ENCODE measurements around the gene CSPG4. TPM values are rescaled to one million over a fixed set of nuclear protein-coding genes. Genes with fewer than 3 reads are reported as not detected.

Gene CSPG4
- total and polyA plus RNA-seq, 2 donors (not counting 3 experiments of a cell fraction or from before 2014, with no cell fraction given), result not detected

DNA sequence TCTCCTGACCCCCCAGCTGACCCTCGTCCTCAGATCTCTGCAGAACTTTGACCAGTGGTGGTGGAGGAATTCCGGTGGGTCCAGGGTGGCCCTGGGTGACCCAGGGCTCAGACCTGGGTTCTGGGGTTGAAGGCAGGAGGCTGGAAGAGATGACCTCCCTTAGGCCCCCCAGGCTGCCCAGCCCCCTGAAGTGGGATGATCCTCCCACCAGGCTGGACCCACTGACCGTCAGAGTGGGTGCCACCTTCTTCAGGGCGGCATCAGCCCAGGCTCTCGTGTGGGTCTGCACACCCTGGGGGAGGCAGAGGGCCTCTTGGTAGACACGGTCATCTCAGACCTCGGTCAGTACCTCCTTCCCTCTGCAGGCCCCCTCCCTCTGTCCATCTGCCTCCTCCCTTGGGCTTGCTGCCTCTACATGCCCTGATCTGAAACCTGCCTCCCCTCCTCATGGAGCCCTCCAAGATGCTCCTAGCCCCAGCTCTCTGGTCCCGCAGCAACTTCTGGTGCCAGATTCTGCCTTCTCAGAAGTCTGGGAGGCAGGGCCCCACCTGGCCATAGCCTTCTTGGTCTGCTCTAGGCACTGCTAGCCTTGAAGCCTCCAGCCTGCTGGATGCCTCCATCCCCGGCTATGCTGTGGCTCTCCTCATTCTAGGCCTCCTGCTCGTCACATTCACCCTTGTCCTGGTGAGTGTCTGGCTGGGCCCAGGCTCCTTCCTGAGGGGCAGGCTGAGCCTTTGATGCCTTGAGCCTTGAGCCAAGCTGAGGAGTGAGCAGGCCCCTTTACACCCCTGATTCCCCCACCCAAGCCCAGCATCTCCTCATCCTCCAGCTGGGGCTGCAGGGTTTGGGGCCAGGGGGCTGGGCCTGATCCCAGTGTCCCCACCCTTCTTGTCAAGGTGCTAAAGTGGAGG lies 49.1 kb upstream of the CSPG4 start:
- Histone ChIP-seq H3K27me3 (ENCODE audit: control insufficient read depth in 2 of 2, insufficient read depth in 2 of 2, low read length in 2 of 2) (peaks cover 0 to 1% of the 10 kb centered on the region in 2 experiments), H3K9ac (replicated peaks; ENCODE audit: extremely low read depth, insufficient read depth, low read length) (no peak overlapping the region), H3K79me2 (ENCODE audit: control insufficient read depth, insufficient read depth, low read length) (no peaks in the 10 kb centered on the region), H3K27ac (ENCODE audit: insufficient read depth, low read depth, low read length) (no peak overlapping the region), H3K4me1 (ENCODE audit: control insufficient read depth, extremely low read depth, insufficient read depth, low read length) (peaks cover 4% of the 10 kb centered on the region), H3K9me1 (replicated peaks; ENCODE audit: control insufficient read depth, extremely low read depth, insufficient read depth, low read length) (no peaks in the 10 kb centered on the region), H3K9me3 (replicated peaks; ENCODE audit: control insufficient read depth, insufficient read depth, low read length) (no peaks in the 10 kb centered on the region), H4K20me1 (replicated peaks; ENCODE audit: control insufficient read depth, extremely low read depth, insufficient read depth, low read length) (no peaks in the 10 kb centered on the region), H2AFZ (ENCODE audit: low read depth, low read length) (no peak overlapping the region), H3K4me2 (ENCODE audit: insufficient read depth, low read length) (no peak overlapping the region), H3K4me3 (replicated peaks in 1 of 3; ENCODE audit: insufficient read depth in 1 of 3, low read depth in 1 of 3, low read length in 3 of 3) (no peak overlapping the region), H3K36me3 (ENCODE audit: control insufficient read depth in 2 of 2, extremely low read depth in 1 of 2, insufficient read depth in 2 of 2, low read length in 2 of 2) (no peaks in the 10 kb centered on the region)
- dilution Hi-C loops (cut with MboI; ENCODE audit: extremely low pct_ligation_motif_present, low sequenced_read_pairs), result no loop called here
- TF ChIP-seq POLR2A (IDR thresholded peaks at IDR 0.05; ENCODE audit: low read depth, low read length) (no peak), FOS (IDR thresholded peaks at IDR 0.05; ENCODE audit: borderline replicate concordance, insufficient read depth, low read length) (no peak), MYC (IDR thresholded peaks at IDR 0.05; ENCODE audit: low read depth, low read length) (no peak), EZH2 (IDR thresholded peaks at IDR 0.05; ENCODE audit: borderline replicate concordance, low read depth, low read length, severe bottlenecking) (no peak), GATA2 (IDR thresholded peaks at IDR 0.05; ENCODE audit: insufficient read depth, insufficient read length, low read depth, low read length) (no peak), POLR2AphosphoS5 (IDR thresholded peaks at IDR 0.05; ENCODE audit: insufficient read depth, low read depth, low read length) (no peak), JUN (IDR thresholded peaks at IDR 0.05; ENCODE audit: borderline replicate concordance, insufficient read depth, insufficient read length, low read depth) (no peak)
- TF ChIP-seq, protein P1, sequence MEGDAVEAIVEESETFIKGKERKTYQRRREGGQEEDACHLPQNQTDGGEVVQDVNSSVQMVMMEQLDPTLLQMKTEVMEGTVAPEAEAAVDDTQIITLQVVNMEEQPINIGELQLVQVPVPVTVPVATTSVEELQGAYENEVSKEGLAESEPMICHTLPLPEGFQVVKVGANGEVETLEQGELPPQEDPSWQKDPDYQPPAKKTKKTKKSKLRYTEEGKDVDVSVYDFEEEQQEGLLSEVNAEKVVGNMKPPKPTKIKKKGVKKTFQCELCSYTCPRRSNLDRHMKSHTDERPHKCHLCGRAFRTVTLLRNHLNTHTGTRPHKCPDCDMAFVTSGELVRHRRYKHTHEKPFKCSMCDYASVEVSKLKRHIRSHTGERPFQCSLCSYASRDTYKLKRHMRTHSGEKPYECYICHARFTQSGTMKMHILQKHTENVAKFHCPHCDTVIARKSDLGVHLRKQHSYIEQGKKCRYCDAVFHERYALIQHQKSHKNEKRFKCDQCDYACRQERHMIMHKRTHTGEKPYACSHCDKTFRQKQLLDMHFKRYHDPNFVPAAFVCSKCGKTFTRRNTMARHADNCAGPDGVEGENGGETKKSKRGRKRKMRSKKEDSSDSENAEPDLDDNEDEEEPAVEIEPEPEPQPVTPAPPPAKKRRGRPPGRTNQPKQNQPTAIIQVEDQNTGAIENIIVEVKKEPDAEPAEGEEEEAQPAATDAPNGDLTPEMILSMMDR (IDR thresholded peaks at IDR 0.05; ENCODE audit: extremely low read depth in 1 of 2, insufficient read depth in 1 of 2, low read depth in 1 of 2, low read length in 2 of 2), result no peak
- TF ChIP-seq, protein P2, sequence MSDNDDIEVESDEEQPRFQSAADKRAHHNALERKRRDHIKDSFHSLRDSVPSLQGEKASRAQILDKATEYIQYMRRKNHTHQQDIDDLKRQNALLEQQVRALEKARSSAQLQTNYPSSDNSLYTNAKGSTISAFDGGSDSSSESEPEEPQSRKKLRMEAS (IDR thresholded peaks at IDR 0.05; ENCODE audit: insufficient read depth, insufficient read length), result no peak
- POLR2A ChIA-PET, result no interaction called here
- intact Hi-C loops (cut with micrococcal nuclease), result no loop called here
- no peak for FAIRE-seq
- CTCF ChIA-PET, result no interaction called here
- no peak for DNase-seq (ENCODE audit: low read depth, low spot score)
- BruUV-seq (replicated peaks), result no TSS peak
